CD4-positive, alpha-beta memory T cell (primary cell): ENCODE data around the gene SBF1. TPM values are rescaled to one million over a fixed set of nuclear protein-coding genes. Genes with fewer than 3 reads are reported as not detected.
"Not testable (repeated sequence)": the region's sequence is repeated elsewhere in the genome, so short reads cannot be mapped to it uniquely, and the experiment has no call there.

ENCODE experiments used
- CTCF ChIA-PET: fragments of 350-600 bp; sonication (Branson Sonifier 250); formaldehyde crosslinking; loops from one replicate; lab custom pipeline; 2021; ENCODE audit warnings: inconsistent platforms; ENCODE audit not compliant: partially characterized antibody; lab: Charles Lee
- POLR2A ChIA-PET: fragments of 350-600 bp; sonication (Branson Sonifier 250); formaldehyde crosslinking; loops from one replicate; lab custom pipeline; 2021; ENCODE audit not compliant: partially characterized antibody; lab: Charles Lee
- DNase-seq, 5 donors: peaks; one replicate each; pipeline versions ENCODE4 v3.0.0 to v3.0.0-alpha.2; 2020 to 2022; ENCODE audit warnings: mixed read lengths in 1 of 5
- H3K27ac ChIP-seq: one replicate; pipeline ENCODE4 v1.7.0; 2013; ENCODE audit warnings: low read depth, low read length
- H3K27me3 ChIP-seq: 2 replicates; pipeline ENCODE4 v1.7.0; 2013; ENCODE audit warnings: mild to moderate bottlenecking, low read length, moderate library complexity; ENCODE audit not compliant: insufficient read depth
- H3K36me3 ChIP-seq: 2 replicates; pipeline ENCODE4 v1.7.0; 2013; ENCODE audit warnings: mild to moderate bottlenecking, low read length, moderate library complexity; ENCODE audit not compliant: insufficient read depth
- H3K4me1 ChIP-seq: 2 replicates; pipeline ENCODE4 v1.7.0; 2013; ENCODE audit warnings: mild to moderate bottlenecking, low read length, moderate library complexity; ENCODE audit not compliant: insufficient read depth
- H3K4me3 ChIP-seq, 2 donors: one replicate each; pipeline ENCODE4 v1.7.0; 2013; ENCODE audit warnings: low read length in 2 of 2, mild to moderate bottlenecking in 1 of 2
- H3K9me3 ChIP-seq, 2 donors: one replicate each; pipeline ENCODE4 v1.7.0; 2013; ENCODE audit warnings: low read length in 2 of 2, control low read depth in 1 of 2; ENCODE audit not compliant: control insufficient read depth in 1 of 2
- H3K27ac Mint-ChIP-seq, 7 donors: one replicate each; pipeline ENCODE4 v1.8.0; 2020 to 2021; ENCODE audit warnings: mixed read lengths in 7 of 7, mild to moderate bottlenecking in 6 of 7, inconsistent platforms in 3 of 7, moderate library complexity in 3 of 7
- H3K27me3 Mint-ChIP-seq, 2 donors: one replicate each; pipeline ENCODE4 v1.8.0; 2020 to 2021; ENCODE audit warnings: mixed read lengths in 2 of 2
- H3K36me3 Mint-ChIP-seq, 2 donors: one replicate each; pipeline ENCODE4 v1.8.0; 2020 to 2021; ENCODE audit warnings: mixed read lengths in 2 of 2, inconsistent platforms in 1 of 2, mild to moderate bottlenecking in 1 of 2
- H3K4me1 Mint-ChIP-seq, 4 donors: one replicate each; pipeline ENCODE4 v1.8.0; 2020 to 2021; ENCODE audit warnings: mixed read lengths in 4 of 4, mild to moderate bottlenecking in 1 of 4
- H3K4me3 Mint-ChIP-seq, 8 donors: one replicate each; pipeline ENCODE4 v1.8.0; 2020 to 2021; ENCODE audit warnings: mixed read lengths in 8 of 8, mild to moderate bottlenecking in 7 of 8, moderate library complexity in 6 of 8, inconsistent platforms in 3 of 8
- H3K9me3 Mint-ChIP-seq, 8 donors: one replicate each; pipeline ENCODE4 v1.8.0; 2020 to 2021; ENCODE audit warnings: mixed read lengths in 8 of 8, mild to moderate bottlenecking in 5 of 8, inconsistent platforms in 3 of 8, moderate library complexity in 1 of 8
- intact Hi-C: fragments of 100-400 bp; cut with micrococcal nuclease; formaldehyde crosslinking; loops from one replicate; pipeline ENCODE4 v1.15.1; 2023
- polyA plus RNA-seq, 2 donors: library from polyadenylated mRNA; unstranded; fragments of 300-500 nt; fragmentation: Illumina TruSeq; gene quantifications; one replicate each; pipeline ENCODE4 v1.2.3, GENCODE V29; 2021
- total RNA-seq, 2 experiments: library from RNA; stranded (reverse); gene quantifications; one replicate each; pipeline ENCODE4 v1.2.3, GENCODE V29; 2021

SBF1 gene
- total and polyA plus RNA-seq, 4 experiments from 2014 or later = 13.2 to 221 (median 130) TPM

DNA sequence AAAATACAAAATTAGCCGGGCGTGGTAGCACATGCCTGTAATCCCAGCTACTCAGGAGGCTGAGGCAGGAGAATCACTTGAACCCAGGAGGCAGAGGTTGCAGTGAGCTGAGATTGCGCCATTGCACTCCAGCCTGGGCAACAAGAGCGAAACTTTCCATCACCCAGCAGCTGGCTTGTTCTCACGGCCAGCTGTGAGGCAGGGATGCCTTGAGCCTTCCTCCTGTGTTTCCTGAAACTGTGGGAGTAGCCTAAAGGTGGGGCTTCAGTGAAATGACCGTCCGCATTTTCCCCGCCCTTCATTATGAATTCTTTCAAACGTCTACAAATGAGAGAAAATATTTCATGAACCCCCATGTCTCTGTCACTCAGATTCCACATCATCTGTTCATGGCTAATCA lies 65.9 kb downstream of the SBF1 start:
- H3K27me3 ChIP-seq, H3K27ac ChIP-seq, H3K9me3 ChIP-seq, H3K9me3 Mint-ChIP-seq, POLR2A ChIA-PET, H3K4me3 Mint-ChIP-seq, H3K4me3 ChIP-seq, H3K36me3 ChIP-seq, H3K27me3 Mint-ChIP-seq, H3K4me1 ChIP-seq, H3K4me1 Mint-ChIP-seq, DNase-seq, CTCF ChIA-PET, intact Hi-C loops: not testable (repeated sequence)
- peak overlapping the region in 1 of 7 donors; percentile 19 for H3K27ac Mint-ChIP-seq
- H3K36me3 Mint-ChIP-seq = peaks cover 17 to 36% of the 10 kb centered on the region in 2 donors

DNA sequence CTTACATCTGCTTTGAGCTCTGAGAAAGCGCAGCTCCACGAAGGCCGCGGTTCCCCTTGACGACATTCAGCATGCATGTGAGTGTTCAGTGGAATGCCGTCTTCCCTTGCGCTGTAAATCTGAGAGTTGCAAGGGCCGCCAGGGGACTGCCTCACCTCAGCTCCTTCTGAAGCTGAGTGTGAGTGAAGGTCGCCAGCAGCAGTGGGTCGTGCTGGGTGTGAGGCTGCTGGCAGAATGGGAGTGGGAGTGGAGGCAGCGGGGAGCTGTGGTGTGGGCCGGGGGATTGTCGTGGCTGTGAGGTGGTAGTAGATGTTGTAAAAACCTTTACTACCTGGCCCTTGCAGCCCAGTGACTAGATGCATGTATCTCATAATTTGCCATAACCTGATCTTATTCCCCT lies 66.5 kb downstream of the SBF1 start:
- Histone ChIP-seq H3K4me3 (no peak overlapping the region), H3K36me3 (peaks cover 9% of the 10 kb centered on the region), H3K27me3 (no peaks in the 10 kb centered on the region), H3K4me1 (no peaks in the 10 kb centered on the region), H3K27ac (no peak overlapping the region), H3K9me3 (no peaks in the 10 kb centered on the region)
- Mint-ChIP-seq H3K4me1 (peaks cover 1 to 5% (median 3%) of the 10 kb centered on the region in 4 donors), H3K27ac (peak overlapping the region in 2 of 7 donors; percentile 47 to 74), H3K36me3 (peaks cover 21 to 32% of the 10 kb centered on the region in 2 donors), H3K9me3 (no peaks in the 10 kb centered on the region), H3K27me3 (no peaks in the 10 kb centered on the region), H3K4me3 (no peak overlapping the region)
- ChIA-PET CTCF (no interaction called here), POLR2A (no interaction called here)
- DNase-seq = no peak
- intact Hi-C loops = no loop called here

DNA sequence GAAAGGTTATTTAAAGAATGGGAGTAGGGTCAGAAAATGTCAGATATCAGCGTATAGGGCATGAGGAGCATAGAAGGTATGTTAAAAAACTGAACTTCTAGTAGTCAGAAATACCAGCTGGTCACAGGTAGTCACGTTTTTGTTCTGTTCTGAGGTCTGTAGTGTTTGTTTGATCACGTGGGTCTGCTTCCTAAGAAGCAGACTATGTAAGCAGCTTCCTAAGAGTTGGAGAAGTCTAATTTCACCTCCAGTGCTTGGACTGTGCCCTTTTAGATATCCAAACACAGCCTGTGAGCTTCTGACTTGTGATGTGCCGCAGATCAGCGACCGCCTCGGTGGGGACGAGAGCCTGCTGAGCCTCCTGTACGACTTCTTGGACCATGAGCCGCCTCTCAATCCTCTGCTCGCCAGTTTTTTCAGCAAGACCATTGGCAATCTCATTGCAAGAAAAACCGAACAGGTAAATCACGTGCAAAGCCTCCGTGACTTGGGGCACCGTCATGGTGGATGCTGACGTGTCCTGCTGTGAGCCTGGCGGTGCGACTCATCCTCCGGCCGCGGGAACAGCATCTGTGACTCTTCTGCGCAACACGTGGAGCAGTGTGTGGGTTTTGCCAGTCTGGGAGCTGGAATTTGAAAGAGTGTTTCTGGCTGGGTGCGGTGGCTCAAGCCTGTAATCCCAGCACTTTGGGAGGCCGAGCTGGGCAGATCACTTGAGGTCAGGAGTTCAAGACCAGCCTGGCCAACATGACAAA lies 68.2 kb downstream of the SBF1 start:
- no peak for DNase-seq
- Histone ChIP-seq H3K9me3 (no peaks in the 10 kb centered on the region), H3K36me3 (peaks cover 9% of the 10 kb centered on the region), H3K4me1 (no peaks in the 10 kb centered on the region), H3K27me3 (no peaks in the 10 kb centered on the region), H3K4me3 (no peak overlapping the region), H3K27ac (no peak overlapping the region)
- Mint-ChIP-seq H3K27me3 (no peaks in the 10 kb centered on the region), H3K4me1 (peaks cover 1 to 6% (median 4%) of the 10 kb centered on the region in 4 donors), H3K4me3 (no peak overlapping the region), H3K27ac (peak overlapping the region in 5 of 7 donors; percentile 43 to 91 (median 67)), H3K9me3 (no peaks in the 10 kb centered on the region), H3K36me3 (peaks cover 23 to 33% of the 10 kb centered on the region in 2 donors)
- ChIA-PET CTCF (no interaction called here), POLR2A (no interaction called here)
- intact Hi-C loops = no loop called here

- peaks cover 13% of the 10 kb centered on the region for H3K36me3 ChIP-seq
- no peaks in the 10 kb centered on the region for H3K27me3 Mint-ChIP-seq
- CTCF ChIA-PET = interaction anchor here (1.0 to 1.5 kb wide), 2 partner anchors 12 to 217 kb away, joined by 3 read pairs; no protein-coding TSS in a partner anchor
- peak overlapping the region in 3 of 7 donors; percentile 18 to 85 (median 35) for H3K27ac Mint-ChIP-seq
- H3K9me3 Mint-ChIP-seq = no peaks in the 10 kb centered on the region
- no peaks in the 10 kb centered on the region for H3K9me3 ChIP-seq
- peaks cover 17 to 32% of the 10 kb centered on the region in 2 donors for H3K36me3 Mint-ChIP-seq
- intact Hi-C loops = no loop called here
- H3K4me1 Mint-ChIP-seq = peaks cover 7 to 20% (median 14%) of the 10 kb centered on the region in 4 donors
- no peak overlapping the region for H3K4me3 ChIP-seq
- H3K27ac ChIP-seq = no peak overlapping the region
- DNase-seq = no peak
- H3K4me3 Mint-ChIP-seq = no peak overlapping the region
- POLR2A ChIA-PET = no interaction called here
- H3K4me1 ChIP-seq = peaks cover 7% of the 10 kb centered on the region
- no peaks in the 10 kb centered on the region for H3K27me3 ChIP-seq
These were observed 71.1 kb downstream of the SBF1 start for GRCh38 chr22:50403701-50404101.

DNA sequence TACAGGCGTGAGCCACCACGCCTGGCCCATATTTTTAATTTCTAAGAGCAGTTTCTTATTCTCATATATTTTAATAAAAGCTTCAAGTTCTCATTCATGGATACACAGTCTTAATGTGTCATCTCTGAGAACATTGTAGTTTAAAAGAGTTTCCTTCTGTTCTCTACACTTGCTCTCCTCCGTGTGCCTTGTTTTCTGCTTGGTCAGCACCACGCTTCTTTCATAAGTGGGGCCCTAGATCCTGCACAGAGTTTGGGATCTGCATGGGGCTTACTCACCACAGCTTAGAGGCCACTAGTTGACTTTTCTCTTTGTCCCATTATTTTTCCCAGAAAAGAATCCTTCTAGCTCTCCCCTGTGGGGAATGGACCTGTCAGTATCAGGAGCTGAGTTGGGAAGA lies 72.9 kb downstream of the SBF1 start:
- CTCF ChIA-PET = interaction anchor here (1.5 to 1.8 kb wide), 2 partner anchors 96 to 219 kb away, joined by 3 to 5 read pairs; no protein-coding TSS in a partner anchor

DNA sequence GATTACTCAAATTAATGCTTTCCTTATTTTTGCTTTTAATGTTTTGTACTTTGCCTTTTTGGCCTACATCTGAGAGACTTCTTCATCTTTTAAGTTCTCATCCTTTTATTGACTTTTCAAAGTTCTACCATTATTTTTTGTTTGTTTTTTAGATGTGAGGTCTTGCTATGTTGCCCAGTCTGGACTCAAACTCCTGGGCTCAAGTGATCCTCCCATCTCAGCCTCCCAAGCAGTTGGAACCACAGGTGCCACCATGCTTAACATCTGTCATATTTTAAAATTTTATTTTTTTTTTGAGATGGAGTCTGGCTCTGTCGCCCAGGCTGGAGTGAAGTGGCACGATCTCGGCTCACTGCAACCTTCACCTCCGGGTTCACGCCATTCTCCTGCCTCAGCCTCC lies 73.9 kb downstream of the SBF1 start:
- no peak overlapping the region for H3K27ac ChIP-seq
- Mint-ChIP-seq H3K27ac (peak overlapping the region in 1 of 7 donors; percentile 76), H3K4me3 (no peak overlapping the region)

More for the DNA sequence above, 72.9 kb downstream of the SBF1 start:
- peaks cover 7% of the 10 kb centered on the region for H3K4me1 ChIP-seq
- H3K4me3 Mint-ChIP-seq = no peak overlapping the region
- POLR2A ChIA-PET = no interaction called here
- DNase-seq = no peak
- H3K36me3 Mint-ChIP-seq = peaks cover 16 to 25% of the 10 kb centered on the region in 2 donors
- H3K27me3 Mint-ChIP-seq = no peaks in the 10 kb centered on the region
- no peaks in the 10 kb centered on the region for H3K9me3 ChIP-seq
- peak overlapping the region in 2 of 7 donors; percentile 37 to 48 for H3K27ac Mint-ChIP-seq
- intact Hi-C loops = no loop called here
- H3K4me3 ChIP-seq = no peak overlapping the region
- peaks cover 10 to 23% (median 18%) of the 10 kb centered on the region in 4 donors for H3K4me1 Mint-ChIP-seq
- peaks cover 12% of the 10 kb centered on the region for H3K36me3 ChIP-seq
- no peak overlapping the region for H3K27ac ChIP-seq
- H3K9me3 Mint-ChIP-seq = no peaks in the 10 kb centered on the region
- H3K27me3 ChIP-seq = no peaks in the 10 kb centered on the region

GRCh38 chr22:50400406-50400805 lies 74.4 kb downstream of the SBF1 start:
- no peak for DNase-seq
- no peak overlapping the region for H3K27ac ChIP-seq
- Mint-ChIP-seq H3K27ac (peak overlapping the region in 6 of 7 donors; percentile 55 to 84 (median 74)), H3K4me3 (peak overlapping the region in 1 of 8 donors; percentile 2), H3K27me3 (no peaks in the 10 kb centered on the region), H3K9me3 (no peaks in the 10 kb centered on the region), H3K36me3 (peaks cover 13 to 18% of the 10 kb centered on the region in 2 donors), H3K4me1 (peaks cover 13 to 28% (median 19%) of the 10 kb centered on the region in 4 donors)
- ChIA-PET POLR2A (interaction anchor here (1.0 kb wide), 1 partner anchor 125 kb away, joined by 3 read pairs; the partner anchor contains the start of gene SCO2), CTCF (interaction anchor here (0.6 to 3.0 kb wide), 7 partner anchors 25 to 220 kb away, joined by 3 to 17 read pairs (median 5); partner anchors contain the start of gene SCO2)
- intact Hi-C loops = no loop called here
- no peaks in the 10 kb centered on the region for H3K9me3 ChIP-seq
- no peaks in the 10 kb centered on the region for H3K27me3 ChIP-seq
- H3K4me3 ChIP-seq = no peak overlapping the region
- peaks cover 7% of the 10 kb centered on the region for H3K4me1 ChIP-seq
- peaks cover 12% of the 10 kb centered on the region for H3K36me3 ChIP-seq

More for the DNA sequence above, 73.9 kb downstream of the SBF1 start:
- DNase-seq = no peak
- ChIA-PET POLR2A (no interaction called here), CTCF (interaction anchor here (1.0 to 3.0 kb wide), 3 partner anchors 26 to 125 kb away, joined by 4 to 12 read pairs (median 5); partner anchors contain the start of gene SCO2)
- Mint-ChIP-seq H3K27me3 (no peaks in the 10 kb centered on the region), H3K36me3 (peaks cover 15 to 18% of the 10 kb centered on the region in 2 donors), H3K4me1 (peaks cover 13 to 28% (median 19%) of the 10 kb centered on the region in 4 donors), H3K9me3 (no peaks in the 10 kb centered on the region)
- Histone ChIP-seq H3K9me3 (no peaks in the 10 kb centered on the region), H3K27me3 (no peaks in the 10 kb centered on the region), H3K36me3 (peaks cover 12% of the 10 kb centered on the region), H3K4me3 (no peak overlapping the region), H3K4me1 (peaks cover 7% of the 10 kb centered on the region)
- intact Hi-C loops = no loop called here
